Measurements from ENCODE around the gene C16orf90. TPM values are rescaled to one million over a fixed set of nuclear protein-coding genes. Genes with fewer than 3 reads are reported as not detected.
"Not testable (repeated sequence)": the region's sequence is repeated elsewhere in the genome, so short reads cannot be mapped to it uniquely, and the experiment has no call there.

C16orf90 gene
- total RNA-seq, 1 experiment from 2014 or later, result not detected

DNA sequence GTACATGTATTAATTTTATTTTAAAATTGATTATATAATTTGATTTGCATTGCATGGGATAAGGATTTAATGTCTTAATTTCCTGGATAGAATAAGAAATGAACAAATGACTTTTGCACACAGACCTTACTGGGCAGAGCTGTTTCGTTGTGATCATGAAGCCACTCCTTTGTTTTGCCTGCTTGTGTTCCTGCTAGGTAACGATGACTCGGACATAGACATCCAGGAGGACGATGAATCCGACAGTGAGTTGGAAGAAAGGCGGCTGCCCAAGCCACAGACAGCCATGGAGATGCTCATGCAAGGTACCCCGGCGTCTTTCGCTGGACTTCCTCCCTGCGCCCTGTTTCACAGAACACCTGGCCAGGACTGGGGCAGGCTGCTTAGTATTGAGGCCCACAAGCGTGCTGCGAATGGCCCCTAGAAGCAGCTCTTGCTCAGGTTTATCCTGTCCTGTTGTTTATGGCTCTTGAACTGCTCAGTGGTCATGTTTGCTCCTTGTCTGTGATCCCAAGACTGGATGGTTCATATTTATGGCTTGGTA lies 35.2 kb upstream of the C16orf90 start:
- Mint-ChIP-seq H3K36me3 (ENCODE audit: insufficient read depth, unreplicated experiment) (peaks cover 79% of the 10 kb centered on the region), H3K4me1 (ENCODE audit: insufficient read depth, unreplicated experiment) (no peaks in the 10 kb centered on the region), H3K27me3 (ENCODE audit: insufficient read depth, unreplicated experiment) (no peaks in the 10 kb centered on the region), H3K4me3 (ENCODE audit: unreplicated experiment) (no peak overlapping the region), H3K9me3 (ENCODE audit: unreplicated experiment) (no peaks in the 10 kb centered on the region), H3K27ac (ENCODE audit: low read depth, unreplicated experiment) (no peak overlapping the region)
- intact Hi-C loops (cut with micrococcal nuclease), result no loop called here
- ChIA-PET POLR2A (no interaction called here), CTCF (interaction anchor here (0.6 to 0.7 kb wide), 2 partner anchors 139 to 143 kb away, joined by 3 to 4 read pairs; no protein-coding TSS in a partner anchor)
- BruUV-seq (replicated peaks), result no TSS peak
- no peak for DNase-seq (ENCODE audit: unreplicated experiment)
- TF ChIP-seq, protein P1, sequence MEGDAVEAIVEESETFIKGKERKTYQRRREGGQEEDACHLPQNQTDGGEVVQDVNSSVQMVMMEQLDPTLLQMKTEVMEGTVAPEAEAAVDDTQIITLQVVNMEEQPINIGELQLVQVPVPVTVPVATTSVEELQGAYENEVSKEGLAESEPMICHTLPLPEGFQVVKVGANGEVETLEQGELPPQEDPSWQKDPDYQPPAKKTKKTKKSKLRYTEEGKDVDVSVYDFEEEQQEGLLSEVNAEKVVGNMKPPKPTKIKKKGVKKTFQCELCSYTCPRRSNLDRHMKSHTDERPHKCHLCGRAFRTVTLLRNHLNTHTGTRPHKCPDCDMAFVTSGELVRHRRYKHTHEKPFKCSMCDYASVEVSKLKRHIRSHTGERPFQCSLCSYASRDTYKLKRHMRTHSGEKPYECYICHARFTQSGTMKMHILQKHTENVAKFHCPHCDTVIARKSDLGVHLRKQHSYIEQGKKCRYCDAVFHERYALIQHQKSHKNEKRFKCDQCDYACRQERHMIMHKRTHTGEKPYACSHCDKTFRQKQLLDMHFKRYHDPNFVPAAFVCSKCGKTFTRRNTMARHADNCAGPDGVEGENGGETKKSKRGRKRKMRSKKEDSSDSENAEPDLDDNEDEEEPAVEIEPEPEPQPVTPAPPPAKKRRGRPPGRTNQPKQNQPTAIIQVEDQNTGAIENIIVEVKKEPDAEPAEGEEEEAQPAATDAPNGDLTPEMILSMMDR (IDR thresholded peaks at IDR 0.05; ENCODE audit: unreplicated experiment), result no peak

DNA sequence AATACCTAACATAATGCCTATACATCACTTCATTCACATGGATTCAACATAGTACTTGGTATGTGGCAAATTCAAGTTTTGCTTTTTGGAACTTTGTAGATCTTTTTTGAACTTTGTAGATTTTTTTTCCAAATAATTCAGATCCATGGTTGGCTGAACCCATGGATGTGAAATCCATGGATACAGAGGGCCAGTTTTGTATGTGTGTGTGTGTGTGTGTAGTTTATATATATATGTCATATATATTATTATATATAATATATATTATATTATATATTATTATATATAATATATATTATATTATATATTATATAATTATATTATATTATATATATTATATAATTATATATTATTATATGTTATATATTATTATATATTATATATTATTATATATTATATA lies 33.9 kb upstream of the C16orf90 start:
- H3K27me3 Mint-ChIP-seq (ENCODE audit: insufficient read depth, unreplicated experiment), result no peaks in the 10 kb centered on the region
- DNase-seq (ENCODE audit: unreplicated experiment), result no peak
- no peak overlapping the region for H3K27ac Mint-ChIP-seq (ENCODE audit: low read depth, unreplicated experiment)
- CTCF ChIA-PET, result interaction anchor here (0.7 kb wide), 1 partner anchor 1837 kb away, joined by 3 read pairs; no protein-coding TSS in a partner anchor
- intact Hi-C loops (cut with micrococcal nuclease), result no loop called here
- H3K4me3 Mint-ChIP-seq (ENCODE audit: unreplicated experiment), result no peak overlapping the region
- peaks cover 80% of the 10 kb centered on the region for H3K36me3 Mint-ChIP-seq (ENCODE audit: insufficient read depth, unreplicated experiment)
- TF ChIP-seq, protein P1 (IDR thresholded peaks at IDR 0.05; ENCODE audit: unreplicated experiment), result no peak
- H3K4me1 Mint-ChIP-seq (ENCODE audit: insufficient read depth, unreplicated experiment), result no peaks in the 10 kb centered on the region
- BruUV-seq (replicated peaks), result no TSS peak
- POLR2A ChIA-PET, result no interaction called here
- no peaks in the 10 kb centered on the region for H3K9me3 Mint-ChIP-seq (ENCODE audit: unreplicated experiment)

DNA sequence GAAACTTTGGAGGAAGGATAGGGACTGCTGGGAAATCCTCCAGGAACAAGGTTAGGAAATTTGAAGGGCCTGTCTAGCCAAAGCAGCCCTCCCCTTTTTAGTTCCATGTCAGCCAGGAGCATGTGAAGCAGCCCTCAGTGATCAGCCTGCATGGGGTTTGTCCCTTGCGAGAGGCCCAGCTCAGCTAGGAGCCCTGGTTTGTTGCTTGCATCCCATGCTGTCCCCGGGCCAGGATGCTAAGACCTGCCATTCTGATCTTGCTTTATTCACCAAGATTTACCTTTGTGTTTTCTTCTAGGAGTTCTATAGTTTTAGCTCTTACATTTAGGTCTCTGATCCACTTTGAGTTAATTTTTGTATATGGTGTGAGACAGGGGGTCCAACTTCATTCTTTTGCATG lies 33.1 kb upstream of the C16orf90 start:
- TF ChIP-seq, protein P1 (IDR thresholded peaks at IDR 0.05; ENCODE audit: unreplicated experiment), result no peak
- POLR2A ChIA-PET, result no interaction called here
- H3K4me1 Mint-ChIP-seq (ENCODE audit: insufficient read depth, unreplicated experiment), result no peaks in the 10 kb centered on the region
- intact Hi-C loops (cut with micrococcal nuclease), result no loop called here
- H3K27me3 Mint-ChIP-seq (ENCODE audit: insufficient read depth, unreplicated experiment), result no peaks in the 10 kb centered on the region
- H3K36me3 Mint-ChIP-seq (ENCODE audit: insufficient read depth, unreplicated experiment), result peaks cover 80% of the 10 kb centered on the region
- BruUV-seq (replicated peaks), result no TSS peak
- no peak for DNase-seq (ENCODE audit: unreplicated experiment)
- CTCF ChIA-PET, result interaction anchor here (0.7 kb wide), 1 partner anchor 1836 kb away, joined by 3 read pairs; no protein-coding TSS in a partner anchor
- H3K9me3 Mint-ChIP-seq (ENCODE audit: unreplicated experiment), result no peaks in the 10 kb centered on the region
- no peak overlapping the region for H3K4me3 Mint-ChIP-seq (ENCODE audit: unreplicated experiment)
- H3K27ac Mint-ChIP-seq (ENCODE audit: low read depth, unreplicated experiment), result no peak overlapping the region

DNA sequence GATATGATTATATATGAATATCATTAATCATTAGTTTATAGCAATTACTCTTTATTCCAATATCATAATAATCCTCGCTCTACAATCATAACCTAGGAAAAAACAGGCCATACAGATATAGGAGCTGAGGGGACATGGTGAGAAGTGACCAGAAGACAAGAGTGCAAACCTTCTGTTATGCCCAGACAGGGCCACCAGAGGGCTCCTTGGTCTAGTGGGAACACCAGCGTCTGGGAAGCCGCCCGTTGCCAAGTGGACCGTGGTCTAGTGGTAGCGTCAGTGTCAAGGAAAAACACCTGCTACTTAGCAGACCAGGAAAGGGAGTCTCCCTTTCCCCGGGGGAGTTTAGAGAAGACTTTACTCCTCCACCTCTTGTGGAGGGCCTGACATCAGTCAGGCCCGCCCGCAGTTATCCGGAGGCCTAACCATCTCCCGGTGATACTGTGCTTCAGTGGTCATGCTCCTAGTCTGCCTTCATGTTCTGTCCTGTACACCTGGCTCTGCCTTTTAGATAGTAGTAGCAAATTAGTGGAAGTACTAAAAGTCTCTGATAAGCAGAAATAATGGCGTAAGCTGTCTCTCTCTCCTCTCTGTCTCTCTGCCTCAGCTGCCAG lies 32.0 kb upstream of the C16orf90 start:
- DNase-seq (ENCODE audit: unreplicated experiment), result peak; percentile 70

More for the DNA sequence above, 32.0 kb upstream of the C16orf90 start:
- H3K9me3 Mint-ChIP-seq (ENCODE audit: unreplicated experiment); intact Hi-C loops (cut with micrococcal nuclease); H3K27me3 Mint-ChIP-seq (ENCODE audit: insufficient read depth, unreplicated experiment); H3K27ac Mint-ChIP-seq (ENCODE audit: low read depth, unreplicated experiment); H3K4me3 Mint-ChIP-seq (ENCODE audit: unreplicated experiment); POLR2A ChIA-PET; H3K4me1 Mint-ChIP-seq (ENCODE audit: insufficient read depth, unreplicated experiment); BruUV-seq (replicated peaks): not testable (repeated sequence)
- peaks cover 80% of the 10 kb centered on the region for H3K36me3 Mint-ChIP-seq (ENCODE audit: insufficient read depth, unreplicated experiment)
- CTCF ChIA-PET, result interaction anchor here (0.6 to 1.2 kb wide), 7 partner anchors 12 to 1378 kb away, joined by 3 to 4 read pairs (median 3); no protein-coding TSS in a partner anchor
- TF ChIP-seq, protein P1 (IDR thresholded peaks at IDR 0.05; ENCODE audit: unreplicated experiment), result peak; percentile 70

Data from MCF 10A (cell line).